IMR-90 (cell line): Measurements from ENCODE around the gene NEUROD2.

ENCODE experiments used
- CEBPB ChIP-seq: IDR thresholded peaks from 2 replicates; pipeline ENCODE4 v1.6.1; 2012; ENCODE audit warnings: low read depth, low read length, improper control_type of control experiment
- CTCF ChIP-seq: conservative IDR thresholded peaks from 2 replicates; pipeline ENCODE4 v1.5.1; 2012; ENCODE audit warnings: mild to moderate bottlenecking, low read depth, low read length, improper control_type of control experiment
- FOS ChIP-seq: fragments of 150-350 bp; IDR thresholded peaks from 2 replicates; pipeline ENCODE4 v1.6.1; 2016; ENCODE audit warnings: low read depth, low read length
- MAFK ChIP-seq: IDR thresholded peaks from 2 replicates; pipeline ENCODE4 v1.6.1; 2012; ENCODE audit warnings: low read depth, low read length, improper control_type of control experiment
- POLR2A ChIP-seq: IDR thresholded peaks from 2 replicates; pipeline ENCODE4 v1.6.1; 2012; ENCODE audit warnings: mild to moderate bottlenecking, low read depth, low read length
- RAD21 ChIP-seq: IDR thresholded peaks from 2 replicates; pipeline ENCODE4 v1.6.1; 2012; ENCODE audit warnings: low read length, improper control_type of control experiment
- RCOR1 ChIP-seq: IDR thresholded peaks from 2 replicates; pipeline ENCODE4 v1.6.1; 2012; ENCODE audit warnings: mild to moderate bottlenecking, low read length, improper control_type of control experiment; ENCODE audit not compliant: insufficient replicate concordance
- RFX5 ChIP-seq: IDR thresholded peaks from 2 replicates; pipeline ENCODE4 v1.8.0; 2012; ENCODE audit warnings: low read depth, mild to moderate bottlenecking, low read length, moderate library complexity
- SMC3 ChIP-seq: fragments of 150-350 bp; IDR thresholded peaks from 2 replicates; pipeline ENCODE4 v1.6.1; 2016; ENCODE audit warnings: low read depth, mild to moderate bottlenecking, antibody characterized with exemption, low read length, moderate library complexity

DNA sequence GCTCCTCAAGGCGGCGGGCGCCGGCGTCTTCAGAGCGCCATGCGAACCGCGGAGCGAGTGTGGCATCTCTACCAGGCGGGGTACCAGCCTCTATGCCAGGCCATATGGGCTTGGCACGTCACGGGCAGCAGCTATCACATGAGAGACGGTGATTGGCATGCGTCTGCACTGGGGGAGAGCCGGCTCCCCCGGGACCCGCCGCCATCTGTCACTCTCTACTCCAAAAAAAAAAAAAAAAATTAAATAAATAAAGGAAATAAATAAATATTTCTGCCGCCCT, at the start of gene NEUROD2:
- TF ChIP-seq CTCF, result no peak
- no peak for TF ChIP-seq RAD21
- no peak for TF ChIP-seq POLR2A
- TF ChIP-seq FOS, result no peak
- TF ChIP-seq CEBPB, result no peak
- no peak for TF ChIP-seq RCOR1
- no peak for TF ChIP-seq RFX5
- TF ChIP-seq SMC3, result no peak
- no peak for TF ChIP-seq MAFK
